Neural progenitor cell (in vitro differentiated cells): Measurements from ENCODE around the gene SMIM35. TPM values are rescaled to one million over a fixed set of nuclear protein-coding genes. Genes with fewer than 3 reads are reported as not detected.

ENCODE experiments used
- DNase-seq: peaks from one replicate; pipeline ENCODE4 v3.0.0-alpha.2; 2016; ENCODE audit warnings: low spot score
- H2AFZ ChIP-seq: fragments of 200-600 bp; sonication (generic); replicated peaks from 2 replicates; pipeline ENCODE4 v1.6.1; 2016; ENCODE audit warnings: antibody characterized with exemption
- H3F3A ChIP-seq: fragments of 200-600 bp; sonication (generic); 2 replicates; pipeline ENCODE4 v1.6.1; 2016; ENCODE audit warnings: antibody characterized with exemption, low read depth
- H3K27ac ChIP-seq: fragments of 200-600 bp; sonication (generic); 2 replicates; pipeline ENCODE4 v1.5.1; 2016; ENCODE audit warnings: mild to moderate bottlenecking
- H3K27me3 ChIP-seq: fragments of 200-600 bp; sonication (generic); 2 replicates; pipeline ENCODE4 v1.6.1; 2016; ENCODE audit warnings: mild to moderate bottlenecking, moderate library complexity
- H3K36me3 ChIP-seq: fragments of 200-600 bp; sonication (generic); 2 replicates; pipeline ENCODE4 v1.5.1; 2016
- H3K4me1 ChIP-seq: fragments of 200-600 bp; sonication (generic); 2 replicates; pipeline ENCODE4 v1.6.1; 2016; ENCODE audit warnings: mixed run types
- H3K4me2 ChIP-seq: fragments of 200-600 bp; sonication (generic); 2 replicates; pipeline ENCODE4 v1.6.1; 2016
- H3K4me3 ChIP-seq: fragments of 200-600 bp; sonication (generic); 2 replicates; pipeline ENCODE4 v1.5.1; 2016
- H3K79me2 ChIP-seq: fragments of 200-600 bp; sonication (generic); 2 replicates; pipeline ENCODE4 v1.6.1; 2016; ENCODE audit warnings: low read depth
- H3K9ac ChIP-seq: fragments of 200-600 bp; sonication (generic); 2 replicates; pipeline ENCODE4 v1.6.1; 2016
- H3K9me3 ChIP-seq: fragments of 200-600 bp; sonication (generic); 2 replicates; pipeline ENCODE4 v1.5.1; 2016; ENCODE audit warnings: low read depth
- H4K20me1 ChIP-seq: fragments of 200-600 bp; sonication (generic); 2 replicates; pipeline ENCODE4 v1.6.1; 2016; ENCODE audit warnings: low read depth
- H3K27ac Mint-ChIP-seq: 3 replicates; pipeline ENCODE4 v1.8.0; 2021; ENCODE audit warnings: mixed read lengths
- H3K27me3 Mint-ChIP-seq: 2 replicates; pipeline ENCODE4 v1.8.0; 2022; ENCODE audit warnings: low read depth, mild to moderate bottlenecking, inconsistent platforms, moderate library complexity, mixed read lengths; ENCODE audit not compliant: insufficient read depth
- H3K36me3 Mint-ChIP-seq: 3 replicates; pipeline ENCODE4 v1.8.0; 2021; ENCODE audit warnings: mixed read lengths
- H3K4me1 Mint-ChIP-seq: 3 replicates; pipeline ENCODE4 v1.8.0; 2021; ENCODE audit warnings: mixed read lengths
- H3K4me3 Mint-ChIP-seq: 3 replicates; pipeline ENCODE4 v1.8.0; 2021; ENCODE audit warnings: mild to moderate bottlenecking, moderate library complexity, mixed read lengths
- H3K9me3 Mint-ChIP-seq: 3 replicates; pipeline ENCODE4 v1.8.0; 2020; ENCODE audit warnings: mixed read lengths
- EZH2 ChIP-seq: fragments of 200-600 bp; sonication (generic); IDR thresholded peaks from 2 replicates; pipeline ENCODE4 v1.6.1; 2017; ENCODE audit warnings: antibody characterized with exemption, mild to moderate bottlenecking, moderate library complexity
- EZH2phosphoT487 ChIP-seq: fragments of 200-600 bp; sonication (generic); IDR thresholded peaks from 2 replicates; pipeline ENCODE4 v1.6.1; 2017; ENCODE audit warnings: antibody characterized with exemption
- total RNA-seq: library from RNA; depleted of rRNA; stranded (reverse); fragments of >200 nt; gene quantifications from 2 replicates; pipeline ENCODE4 v1.2.3, GENCODE V29; 2015; ENCODE audit warnings: low replicate concordance
- TF ChIP-seq, protein P1 (sequence below): fragments of 200-600 bp; sonication (generic); IDR thresholded peaks from 2 replicates; pipeline ENCODE4 v1.5.1; 2017; ENCODE audit warnings: antibody characterized with exemption, mild to moderate bottlenecking

SMIM35 gene
- total RNA-seq, 1 donor from 2014 or later: not detected

GRCh38 chr11:118109231-118109630 lies 22.5 kb upstream of the SMIM35 start:
- H2AFZ ChIP-seq: no peak overlapping the region
- H3K36me3 ChIP-seq: no peaks in the 10 kb centered on the region
- no peaks in the 10 kb centered on the region for H3K27me3 ChIP-seq
- no peak for DNase-seq
- H3K9me3 Mint-ChIP-seq: no peaks in the 10 kb centered on the region
- no peaks in the 10 kb centered on the region for H3K9me3 ChIP-seq
- H3K4me2 ChIP-seq: no peak overlapping the region
- H3K27ac ChIP-seq: no peak overlapping the region
- no peaks in the 10 kb centered on the region for H3F3A ChIP-seq
- TF ChIP-seq EZH2phosphoT487: no peak
- TF ChIP-seq, protein P1, sequence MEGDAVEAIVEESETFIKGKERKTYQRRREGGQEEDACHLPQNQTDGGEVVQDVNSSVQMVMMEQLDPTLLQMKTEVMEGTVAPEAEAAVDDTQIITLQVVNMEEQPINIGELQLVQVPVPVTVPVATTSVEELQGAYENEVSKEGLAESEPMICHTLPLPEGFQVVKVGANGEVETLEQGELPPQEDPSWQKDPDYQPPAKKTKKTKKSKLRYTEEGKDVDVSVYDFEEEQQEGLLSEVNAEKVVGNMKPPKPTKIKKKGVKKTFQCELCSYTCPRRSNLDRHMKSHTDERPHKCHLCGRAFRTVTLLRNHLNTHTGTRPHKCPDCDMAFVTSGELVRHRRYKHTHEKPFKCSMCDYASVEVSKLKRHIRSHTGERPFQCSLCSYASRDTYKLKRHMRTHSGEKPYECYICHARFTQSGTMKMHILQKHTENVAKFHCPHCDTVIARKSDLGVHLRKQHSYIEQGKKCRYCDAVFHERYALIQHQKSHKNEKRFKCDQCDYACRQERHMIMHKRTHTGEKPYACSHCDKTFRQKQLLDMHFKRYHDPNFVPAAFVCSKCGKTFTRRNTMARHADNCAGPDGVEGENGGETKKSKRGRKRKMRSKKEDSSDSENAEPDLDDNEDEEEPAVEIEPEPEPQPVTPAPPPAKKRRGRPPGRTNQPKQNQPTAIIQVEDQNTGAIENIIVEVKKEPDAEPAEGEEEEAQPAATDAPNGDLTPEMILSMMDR: no peak
- no peak for TF ChIP-seq EZH2
- H3K9ac ChIP-seq: no peak overlapping the region
- H3K4me3 ChIP-seq: no peak overlapping the region
- H3K27ac Mint-ChIP-seq: no peak overlapping the region
- no peaks in the 10 kb centered on the region for H3K36me3 Mint-ChIP-seq
- peaks cover 2% of the 10 kb centered on the region for H3K4me1 ChIP-seq
- H4K20me1 ChIP-seq: no peaks in the 10 kb centered on the region
- no peaks in the 10 kb centered on the region for H3K4me1 Mint-ChIP-seq
- H3K79me2 ChIP-seq: no peaks in the 10 kb centered on the region
- H3K27me3 Mint-ChIP-seq: peaks cover 15% of the 10 kb centered on the region
- H3K4me3 Mint-ChIP-seq: no peak overlapping the region

DNA sequence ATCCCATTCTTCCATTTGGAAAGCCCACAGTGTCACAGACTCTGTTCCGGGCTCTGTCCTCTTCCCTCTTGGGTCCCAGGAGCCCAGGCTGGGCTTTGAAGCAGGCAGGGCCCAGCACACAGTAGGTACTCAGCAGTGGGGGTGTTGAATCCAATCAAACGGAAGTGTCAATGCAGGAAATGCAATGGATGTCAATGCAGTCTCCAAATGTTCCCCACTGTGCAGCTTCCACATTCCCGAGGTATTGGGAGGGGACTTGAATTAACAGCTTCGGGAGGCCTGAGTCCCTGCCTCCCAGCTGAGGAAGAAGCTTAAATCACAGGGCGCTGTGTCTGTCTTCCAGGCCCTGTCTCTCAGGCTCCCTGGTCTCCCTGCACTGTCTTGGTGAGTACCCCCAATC lies 21.8 kb upstream of the SMIM35 start:
- H4K20me1 ChIP-seq: no peaks in the 10 kb centered on the region

DNA sequence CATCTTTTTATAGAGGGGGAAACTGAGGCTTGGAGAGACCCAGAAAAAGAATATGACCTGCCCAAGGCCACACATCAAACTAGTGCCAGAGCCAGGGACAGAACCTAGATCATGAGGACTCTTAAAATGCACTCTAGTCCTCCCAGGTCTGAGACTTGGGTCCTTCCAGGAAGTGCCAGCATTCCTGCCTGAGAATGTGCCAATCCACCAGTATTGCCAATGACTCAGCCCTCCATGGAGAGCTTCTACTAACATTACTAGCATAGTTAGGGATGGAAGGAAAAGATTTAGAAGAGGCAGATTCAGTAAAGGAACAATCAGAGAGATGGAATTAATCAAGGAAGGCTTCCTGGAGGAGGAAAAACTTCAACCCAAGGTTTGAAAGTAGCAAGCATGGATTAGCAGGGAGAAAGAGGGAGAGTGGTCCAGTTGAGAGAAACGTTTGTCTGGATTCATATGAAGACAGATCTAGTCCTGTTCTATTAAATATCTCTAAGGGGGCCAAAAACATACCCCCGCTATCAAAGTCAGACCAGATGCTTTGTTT lies 20.1 kb upstream of the SMIM35 start:
- no peak overlapping the region for H3K27ac Mint-ChIP-seq
- H3K36me3 Mint-ChIP-seq: no peaks in the 10 kb centered on the region
- no peaks in the 10 kb centered on the region for H4K20me1 ChIP-seq
- peaks cover 2% of the 10 kb centered on the region for H3K4me1 ChIP-seq
- no peaks in the 10 kb centered on the region for H3K27me3 ChIP-seq
- DNase-seq: no peak
- H3K4me1 Mint-ChIP-seq: no peaks in the 10 kb centered on the region
- H3K4me3 ChIP-seq: no peak overlapping the region
- H3K27me3 Mint-ChIP-seq: peaks cover 16% of the 10 kb centered on the region
- H3K36me3 ChIP-seq: no peaks in the 10 kb centered on the region
- H3K4me2 ChIP-seq: no peak overlapping the region
- no peak overlapping the region for H3K4me3 Mint-ChIP-seq
- H3K9me3 ChIP-seq: no peaks in the 10 kb centered on the region
- TF ChIP-seq, protein P1: no peak
- TF ChIP-seq EZH2phosphoT487: no peak
- H3K27ac ChIP-seq: no peak overlapping the region
- H3K9me3 Mint-ChIP-seq: no peaks in the 10 kb centered on the region
- no peaks in the 10 kb centered on the region for H3F3A ChIP-seq
- H3K79me2 ChIP-seq: no peaks in the 10 kb centered on the region
- H3K9ac ChIP-seq: no peak overlapping the region
- H2AFZ ChIP-seq: no peak overlapping the region

More for the DNA sequence above, 21.8 kb upstream of the SMIM35 start:
- H3K4me1 ChIP-seq: peaks cover 2% of the 10 kb centered on the region
- H3K4me3 ChIP-seq: no peak overlapping the region
- peak; percentile 43 for DNase-seq
- H3K9ac ChIP-seq: no peak overlapping the region
- H3K27me3 ChIP-seq: no peaks in the 10 kb centered on the region
- H3K27me3 Mint-ChIP-seq: peaks cover 16% of the 10 kb centered on the region
- no peak overlapping the region for H3K27ac Mint-ChIP-seq
- no peaks in the 10 kb centered on the region for H3K36me3 Mint-ChIP-seq
- no peak overlapping the region for H3K4me3 Mint-ChIP-seq
- H3K27ac ChIP-seq: no peak overlapping the region
- no peak for TF ChIP-seq EZH2phosphoT487
- TF ChIP-seq, protein P1: no peak
- H3K9me3 ChIP-seq: no peaks in the 10 kb centered on the region
- H3K4me2 ChIP-seq: no peak overlapping the region
- H3F3A ChIP-seq: no peaks in the 10 kb centered on the region
- H3K79me2 ChIP-seq: no peaks in the 10 kb centered on the region
- H3K36me3 ChIP-seq: no peaks in the 10 kb centered on the region
- H2AFZ ChIP-seq: no peak overlapping the region
- no peaks in the 10 kb centered on the region for H3K9me3 Mint-ChIP-seq
- no peaks in the 10 kb centered on the region for H3K4me1 Mint-ChIP-seq
